SK-N-SH treated with all-trans-retinoic acid at 6 μM for 48 hours (cell line): Measurements from ENCODE around the gene NIT2.
"Not testable (repeated sequence)": the region's sequence is repeated elsewhere in the genome, so short reads cannot be mapped to it uniquely, and the experiment has no call there.

Source experiments
- ATAC-seq: fragments of 200-7000 bp; cut with Tn5 transposase; 3 replicates; pipeline ENCODE4 v1.9.1; 2020; ENCODE audit warnings: mild to moderate bottlenecking, moderate library complexity
- ARNTL ChIP-seq: fragments of 450-650 bp; formaldehyde crosslinking; IDR thresholded peaks from 2 replicates; pipeline ENCODE4 v1.5.0; 2020; ENCODE audit warnings: low read depth, mild to moderate bottlenecking, moderate library complexity, borderline replicate concordance
- BACH2 ChIP-seq: fragments of 250-450 bp; sonication (Bioruptor Pico); IDR thresholded peaks from 2 replicates; pipeline ENCODE4 v1.9.0; 2021; ENCODE audit warnings: mild to moderate bottlenecking, borderline replicate concordance
- CSDC2 ChIP-seq: fragments of 250-450 bp; sonication (Bioruptor Pico); IDR thresholded peaks from 2 replicates; pipeline ENCODE4 v1.5.0; 2020; ENCODE audit warnings: mild to moderate bottlenecking, moderate library complexity
- ESRRG ChIP-seq: fragments of 250-450 bp; sonication (Bioruptor Pico); IDR thresholded peaks from 2 replicates; pipeline ENCODE4 v1.6.1; 2021; ENCODE audit warnings: mild to moderate bottlenecking
- GLIS3 ChIP-seq: fragments of 250-450 bp; sonication (Bioruptor Pico); IDR thresholded peaks from 2 replicates; pipeline ENCODE4 v1.5.0; 2020; ENCODE audit warnings: mild to moderate bottlenecking, moderate library complexity
- ISL1 ChIP-seq: fragments of 250-450 bp; sonication (Bioruptor Pico); IDR thresholded peaks from 2 replicates; pipeline ENCODE4 v2.1.2; 2022; ENCODE audit warnings: mild to moderate bottlenecking, moderate library complexity
- OSR1 ChIP-seq: fragments of 250-450 bp; sonication (Bioruptor Pico); IDR thresholded peaks from 2 replicates; pipeline ENCODE4 v1.8.0; 2022; ENCODE audit warnings: moderate library complexity, mild to moderate bottlenecking, inconsistent platforms
- PPARA ChIP-seq: fragments of 250-450 bp; sonication (Bioruptor Pico); IDR thresholded peaks from 2 replicates; pipeline ENCODE4 v1.5.0; 2020; ENCODE audit warnings: mild to moderate bottlenecking, borderline replicate concordance
- RARB ChIP-seq: fragments of 250-450 bp; sonication (Bioruptor Pico); IDR thresholded peaks from 2 replicates; pipeline ENCODE4 v1.8.0; 2021; ENCODE audit warnings: mild to moderate bottlenecking, moderate library complexity
- SNAI2 ChIP-seq: fragments of 250-450 bp; sonication (Bioruptor Pico); IDR thresholded peaks from 2 replicates; pipeline ENCODE4 v1.5.0; 2020; ENCODE audit warnings: mild to moderate bottlenecking, moderate library complexity
- TCF4 ChIP-seq: fragments of 250-450 bp; sonication (Bioruptor Pico); IDR thresholded peaks from 2 replicates; pipeline ENCODE4 v1.8.0; 2021; ENCODE audit warnings: mild to moderate bottlenecking, moderate library complexity, borderline replicate concordance
- TOX ChIP-seq: fragments of 250-450 bp; sonication (Bioruptor Pico); IDR thresholded peaks from 2 replicates; pipeline ENCODE4 v1.8.0; 2021; ENCODE audit warnings: mild to moderate bottlenecking, moderate library complexity, borderline replicate concordance
- ZC3H10 ChIP-seq: fragments of 250-450 bp; sonication (Bioruptor Pico); IDR thresholded peaks from 2 replicates; pipeline ENCODE4 v1.5.1; 2021; ENCODE audit warnings: mild to moderate bottlenecking, moderate library complexity
- ZFP3 ChIP-seq: fragments of 250-450 bp; sonication (Bioruptor Pico); IDR thresholded peaks from 2 replicates; pipeline ENCODE4 v1.5.0; 2020; ENCODE audit warnings: mild to moderate bottlenecking, moderate library complexity
- ZNF70 ChIP-seq: fragments of 450-650 bp; formaldehyde crosslinking; IDR thresholded peaks from 2 replicates; pipeline ENCODE4 v1.5.0; 2020; ENCODE audit warnings: mild to moderate bottlenecking, moderate library complexity
- TF ChIP-seq, protein P1 (sequence below): fragments of 250-450 bp; sonication (Bioruptor Pico); IDR thresholded peaks from 2 replicates; pipeline ENCODE4 v1.8.0; 2020; ENCODE audit warnings: mild to moderate bottlenecking, moderate library complexity, borderline replicate concordance
- TF ChIP-seq, protein P2 (sequence below): fragments of 250-450 bp; sonication (Bioruptor Pico); IDR thresholded peaks from 2 replicates; pipeline ENCODE4 v1.5.1; 2021; ENCODE audit warnings: mild to moderate bottlenecking, moderate library complexity
- TF ChIP-seq, protein P3 (sequence below): fragments of 250-450 bp; sonication (Bioruptor Pico); IDR thresholded peaks from 2 replicates; pipeline ENCODE4 v1.5.1; 2020; ENCODE audit warnings: low read depth, mild to moderate bottlenecking, moderate library complexity
- TF ChIP-seq, protein P4 (sequence below): fragments of 250-450 bp; sonication (Bioruptor Pico); IDR thresholded peaks from 2 replicates; pipeline ENCODE4 v1.8.0; 2021; ENCODE audit warnings: low read depth, mild to moderate bottlenecking, moderate library complexity, borderline replicate concordance
- TF ChIP-seq, protein P5 (sequence below): fragments of 250-450 bp; sonication (Bioruptor Pico); IDR thresholded peaks from 2 replicates; pipeline ENCODE4 v1.5.0; 2020; ENCODE audit warnings: mild to moderate bottlenecking, moderate library complexity

NIT2 gene

DNA sequence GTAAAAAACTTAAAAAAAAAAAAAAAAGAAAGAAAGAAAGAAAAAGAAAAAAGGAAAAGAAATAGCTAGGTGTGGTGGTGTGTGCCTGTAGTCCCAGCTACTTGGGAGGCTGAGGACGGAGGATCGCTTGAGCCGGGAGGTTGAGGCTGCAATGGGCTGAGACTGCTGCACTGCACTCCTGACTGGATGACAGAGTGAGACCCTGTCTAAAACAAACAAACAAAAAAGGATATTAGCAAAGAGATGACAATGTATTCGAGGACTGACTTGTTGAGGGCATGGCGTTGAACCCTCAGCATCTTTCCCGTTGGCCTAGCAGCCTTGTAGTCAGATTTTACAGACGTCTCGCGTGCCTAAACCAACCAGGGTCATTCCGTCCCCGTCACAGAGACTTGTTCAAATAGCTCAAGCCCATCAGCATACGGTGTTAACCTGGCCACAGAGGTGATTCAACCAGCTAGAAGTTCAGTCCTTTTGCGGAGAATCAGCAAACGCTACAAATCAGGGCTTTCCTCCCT is 528 bp upstream of the NIT2 start:
- TF ChIP-seq ZFP3 (CRISPR knock-in tag) (no peak), TOX (CRISPR knock-in tag) (no peak), SNAI2 (CRISPR knock-in tag) (no peak), ESRRG (CRISPR knock-in tag) (no peak)
- TF ChIP-seq, protein P1, sequence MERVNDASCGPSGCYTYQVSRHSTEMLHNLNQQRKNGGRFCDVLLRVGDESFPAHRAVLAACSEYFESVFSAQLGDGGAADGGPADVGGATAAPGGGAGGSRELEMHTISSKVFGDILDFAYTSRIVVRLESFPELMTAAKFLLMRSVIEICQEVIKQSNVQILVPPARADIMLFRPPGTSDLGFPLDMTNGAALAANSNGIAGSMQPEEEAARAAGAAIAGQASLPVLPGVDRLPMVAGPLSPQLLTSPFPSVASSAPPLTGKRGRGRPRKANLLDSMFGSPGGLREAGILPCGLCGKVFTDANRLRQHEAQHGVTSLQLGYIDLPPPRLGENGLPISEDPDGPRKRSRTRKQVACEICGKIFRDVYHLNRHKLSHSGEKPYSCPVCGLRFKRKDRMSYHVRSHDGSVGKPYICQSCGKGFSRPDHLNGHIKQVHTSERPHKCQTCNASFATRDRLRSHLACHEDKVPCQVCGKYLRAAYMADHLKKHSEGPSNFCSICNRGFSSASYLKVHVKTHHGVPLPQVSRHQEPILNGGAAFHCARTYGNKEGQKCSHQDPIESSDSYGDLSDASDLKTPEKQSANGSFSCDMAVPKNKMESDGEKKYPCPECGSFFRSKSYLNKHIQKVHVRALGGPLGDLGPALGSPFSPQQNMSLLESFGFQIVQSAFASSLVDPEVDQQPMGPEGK (CRISPR knock-in tag), result no peak
- TF ChIP-seq, protein P2, sequence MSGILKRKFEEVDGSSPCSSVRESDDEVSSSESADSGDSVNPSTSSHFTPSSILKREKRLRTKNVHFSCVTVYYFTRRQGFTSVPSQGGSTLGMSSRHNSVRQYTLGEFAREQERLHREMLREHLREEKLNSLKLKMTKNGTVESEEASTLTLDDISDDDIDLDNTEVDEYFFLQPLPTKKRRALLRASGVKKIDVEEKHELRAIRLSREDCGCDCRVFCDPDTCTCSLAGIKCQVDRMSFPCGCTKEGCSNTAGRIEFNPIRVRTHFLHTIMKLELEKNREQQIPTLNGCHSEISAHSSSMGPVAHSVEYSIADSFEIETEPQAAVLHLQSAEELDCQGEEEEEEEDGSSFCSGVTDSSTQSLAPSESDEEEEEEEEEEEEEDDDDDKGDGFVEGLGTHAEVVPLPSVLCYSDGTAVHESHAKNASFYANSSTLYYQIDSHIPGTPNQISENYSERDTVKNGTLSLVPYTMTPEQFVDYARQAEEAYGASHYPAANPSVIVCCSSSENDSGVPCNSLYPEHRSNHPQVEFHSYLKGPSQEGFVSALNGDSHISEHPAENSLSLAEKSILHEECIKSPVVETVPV, result no peak
- peak; percentile 38; the same call in 2 of the 3 replicates for ATAC-seq

DNA sequence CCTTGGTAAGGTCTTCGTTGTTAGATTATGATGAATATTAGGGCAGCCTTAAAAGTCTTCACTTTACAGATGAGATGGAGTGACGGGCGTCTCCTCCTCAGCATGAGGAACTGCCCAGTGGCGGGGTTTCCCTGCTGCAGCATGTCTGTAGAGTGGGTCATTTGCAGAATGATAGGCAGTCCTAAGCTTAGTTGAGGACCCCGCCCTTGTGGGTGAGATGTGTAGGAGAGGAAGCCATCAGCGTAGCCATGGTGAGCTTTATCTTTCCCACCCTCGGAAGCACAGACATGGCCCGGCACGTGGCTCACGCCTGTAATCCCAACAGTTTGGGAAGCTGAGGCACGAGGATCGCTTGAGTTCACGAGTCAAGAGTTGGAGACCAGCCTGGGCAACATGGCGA is 877 bp downstream of the NIT2 start:
- TF ChIP-seq ISL1 (CRISPR knock-in tag) (no peak), TOX (CRISPR knock-in tag) (no peak), TCF4 (CRISPR knock-in tag) (no peak), PPARA (CRISPR knock-in tag) (no peak), ARNTL (no peak), ESRRG (CRISPR knock-in tag) (no peak), RARB (CRISPR knock-in tag) (no peak), BACH2 (CRISPR knock-in tag) (no peak)
- TF ChIP-seq, protein P2, result no peak
- TF ChIP-seq, protein P1 (CRISPR knock-in tag), result no peak
- peak; percentile 9; the same call in 2 of the 3 replicates for ATAC-seq

DNA sequence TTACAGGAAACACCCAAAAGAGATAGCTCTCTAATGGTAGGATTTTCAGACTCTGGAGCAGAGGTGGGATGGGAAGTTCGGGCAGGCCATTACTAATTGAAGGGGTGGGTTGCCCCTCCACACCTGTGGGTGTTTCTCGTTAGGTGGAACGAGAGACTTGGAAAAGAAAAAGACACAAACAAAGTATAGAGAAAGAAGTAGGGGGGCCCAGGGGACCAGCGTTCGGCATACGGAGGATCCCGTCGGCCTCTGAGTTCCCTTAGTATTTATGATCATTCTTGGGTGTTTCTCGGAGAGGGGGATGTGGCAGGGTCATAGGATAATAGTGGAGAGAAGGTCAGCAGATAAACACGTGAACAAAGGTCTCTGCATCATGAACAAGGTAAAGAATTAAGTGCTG is 1.7 kb downstream of the NIT2 start:
- ATAC-seq, result not testable (repeated sequence)

DNA sequence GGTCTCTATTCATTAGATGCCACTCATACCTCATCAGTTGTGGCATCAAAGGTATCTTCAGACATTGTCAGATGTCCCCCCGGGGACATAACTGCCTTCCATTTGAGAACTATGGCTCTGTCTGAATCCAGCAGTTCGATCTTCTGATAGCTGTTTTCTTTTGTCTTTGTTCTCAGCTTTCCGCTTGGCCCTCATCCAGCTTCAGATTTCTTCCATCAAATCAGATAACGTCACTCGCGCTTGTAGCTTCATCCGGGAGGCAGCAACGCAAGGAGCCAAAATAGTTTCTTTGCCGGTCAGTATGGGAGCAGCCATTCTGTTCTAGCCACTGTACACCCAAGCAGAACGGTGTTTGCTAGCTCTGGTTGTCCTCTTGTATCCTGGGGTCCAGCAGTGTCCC is 4.4 kb downstream of the NIT2 start:
- TF ChIP-seq RARB (CRISPR knock-in tag), result no peak
- TF ChIP-seq, protein P3, sequence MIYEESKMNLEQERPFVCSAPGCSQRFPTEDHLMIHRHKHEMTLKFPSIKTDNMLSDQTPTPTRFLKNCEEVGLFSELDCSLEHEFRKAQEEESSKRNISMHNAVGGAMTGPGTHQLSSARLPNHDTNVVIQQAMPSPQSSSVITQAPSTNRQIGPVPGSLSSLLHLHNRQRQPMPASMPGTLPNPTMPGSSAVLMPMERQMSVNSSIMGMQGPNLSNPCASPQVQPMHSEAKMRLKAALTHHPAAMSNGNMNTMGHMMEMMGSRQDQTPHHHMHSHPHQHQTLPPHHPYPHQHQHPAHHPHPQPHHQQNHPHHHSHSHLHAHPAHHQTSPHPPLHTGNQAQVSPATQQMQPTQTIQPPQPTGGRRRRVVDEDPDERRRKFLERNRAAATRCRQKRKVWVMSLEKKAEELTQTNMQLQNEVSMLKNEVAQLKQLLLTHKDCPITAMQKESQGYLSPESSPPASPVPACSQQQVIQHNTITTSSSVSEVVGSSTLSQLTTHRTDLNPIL, result no peak
- no peak for TF ChIP-seq CSDC2 (CRISPR knock-in tag)
- no peak for TF ChIP-seq ARNTL
- TF ChIP-seq OSR1 (CRISPR knock-in tag), result no peak
- no peak for TF ChIP-seq ZNF70 (CRISPR knock-in tag)
- TF ChIP-seq BACH2 (CRISPR knock-in tag), result no peak

DNA sequence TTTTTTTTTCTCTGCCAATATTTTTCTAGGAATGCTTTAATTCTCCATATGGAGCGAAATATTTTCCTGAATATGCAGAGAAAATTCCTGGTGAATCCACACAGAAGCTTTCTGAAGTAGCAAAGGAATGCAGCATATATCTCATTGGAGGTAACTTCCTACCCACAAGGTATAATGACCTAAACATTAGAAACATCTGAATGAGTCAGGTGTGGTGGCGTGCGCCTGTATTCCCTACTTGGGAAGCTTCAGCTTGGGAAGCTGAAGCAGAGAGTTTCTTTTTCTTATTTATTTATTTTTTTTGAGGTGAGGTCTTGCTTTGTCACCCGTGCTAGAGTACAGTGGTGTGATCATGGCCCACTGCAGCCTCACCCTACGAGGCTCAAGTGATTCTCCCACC is 5.2 kb downstream of the NIT2 start:
- ATAC-seq, result no peak
- TF ChIP-seq ARNTL (no peak), CSDC2 (CRISPR knock-in tag) (no peak), GLIS3 (no peak), ISL1 (CRISPR knock-in tag) (no peak), OSR1 (CRISPR knock-in tag) (no peak), TOX (CRISPR knock-in tag) (no peak), ZC3H10 (CRISPR knock-in tag) (no peak)
- TF ChIP-seq, protein P4, sequence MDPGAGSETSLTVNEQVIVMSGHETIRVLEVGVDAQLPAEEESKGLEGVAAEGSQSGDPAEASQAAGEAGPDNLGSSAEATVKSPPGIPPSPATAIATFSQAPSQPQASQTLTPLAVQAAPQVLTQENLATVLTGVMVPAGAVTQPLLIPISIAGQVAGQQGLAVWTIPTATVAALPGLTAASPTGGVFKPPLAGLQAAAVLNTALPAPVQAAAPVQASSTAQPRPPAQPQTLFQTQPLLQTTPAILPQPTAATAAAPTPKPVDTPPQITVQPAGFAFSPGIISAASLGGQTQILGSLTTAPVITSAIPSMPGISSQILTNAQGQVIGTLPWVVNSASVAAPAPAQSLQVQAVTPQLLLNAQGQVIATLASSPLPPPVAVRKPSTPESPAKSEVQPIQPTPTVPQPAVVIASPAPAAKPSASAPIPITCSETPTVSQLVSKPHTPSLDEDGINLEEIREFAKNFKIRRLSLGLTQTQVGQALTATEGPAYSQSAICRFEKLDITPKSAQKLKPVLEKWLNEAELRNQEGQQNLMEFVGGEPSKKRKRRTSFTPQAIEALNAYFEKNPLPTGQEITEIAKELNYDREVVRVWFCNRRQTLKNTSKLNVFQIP (CRISPR knock-in tag), result no peak
- TF ChIP-seq, protein P3, result no peak
- TF ChIP-seq, protein P5, sequence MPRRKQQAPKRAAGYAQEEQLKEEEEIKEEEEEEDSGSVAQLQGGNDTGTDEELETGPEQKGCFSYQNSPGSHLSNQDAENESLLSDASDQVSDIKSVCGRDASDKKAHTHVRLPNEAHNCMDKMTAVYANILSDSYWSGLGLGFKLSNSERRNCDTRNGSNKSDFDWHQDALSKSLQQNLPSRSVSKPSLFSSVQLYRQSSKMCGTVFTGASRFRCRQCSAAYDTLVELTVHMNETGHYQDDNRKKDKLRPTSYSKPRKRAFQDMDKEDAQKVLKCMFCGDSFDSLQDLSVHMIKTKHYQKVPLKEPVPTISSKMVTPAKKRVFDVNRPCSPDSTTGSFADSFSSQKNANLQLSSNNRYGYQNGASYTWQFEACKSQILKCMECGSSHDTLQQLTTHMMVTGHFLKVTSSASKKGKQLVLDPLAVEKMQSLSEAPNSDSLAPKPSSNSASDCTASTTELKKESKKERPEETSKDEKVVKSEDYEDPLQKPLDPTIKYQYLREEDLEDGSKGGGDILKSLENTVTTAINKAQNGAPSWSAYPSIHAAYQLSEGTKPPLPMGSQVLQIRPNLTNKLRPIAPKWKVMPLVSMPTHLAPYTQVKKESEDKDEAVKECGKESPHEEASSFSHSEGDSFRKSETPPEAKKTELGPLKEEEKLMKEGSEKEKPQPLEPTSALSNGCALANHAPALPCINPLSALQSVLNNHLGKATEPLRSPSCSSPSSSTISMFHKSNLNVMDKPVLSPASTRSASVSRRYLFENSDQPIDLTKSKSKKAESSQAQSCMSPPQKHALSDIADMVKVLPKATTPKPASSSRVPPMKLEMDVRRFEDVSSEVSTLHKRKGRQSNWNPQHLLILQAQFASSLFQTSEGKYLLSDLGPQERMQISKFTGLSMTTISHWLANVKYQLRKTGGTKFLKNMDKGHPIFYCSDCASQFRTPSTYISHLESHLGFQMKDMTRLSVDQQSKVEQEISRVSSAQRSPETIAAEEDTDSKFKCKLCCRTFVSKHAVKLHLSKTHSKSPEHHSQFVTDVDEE (CRISPR knock-in tag), result no peak

More for the DNA sequence above, 4.4 kb downstream of the NIT2 start:
- ATAC-seq, result no peak
